Kasumi-1 (cell line): ENCODE measurements around the gene CENPV.

Experiments
- DNase-seq, 2 experiments: peaks; one replicate each; lab custom pipeline; 2025; lab: John Stamatoyannopoulos, UW

The CENPV gene

DNA sequence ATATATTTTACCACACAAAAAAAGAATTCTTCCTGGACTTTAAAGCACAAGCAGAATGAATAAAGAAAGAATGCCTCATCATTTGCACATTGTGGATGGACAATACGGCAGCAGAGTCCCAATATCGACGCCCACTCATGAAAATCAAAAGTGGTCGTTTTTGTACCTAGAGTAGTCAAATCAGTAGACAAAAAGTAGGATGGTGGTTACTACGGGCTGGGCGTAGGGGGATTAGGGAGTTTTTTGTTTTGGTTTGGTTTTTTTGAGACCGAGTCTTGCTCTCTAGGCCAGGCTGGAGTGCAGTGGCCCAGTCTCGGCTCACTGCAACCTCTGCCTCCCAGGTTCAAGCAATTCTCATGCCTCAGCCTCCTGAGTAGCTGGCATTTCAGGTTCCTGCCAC, 8.6 kb upstream of the CENPV start:
- no peak for DNase-seq

DNA sequence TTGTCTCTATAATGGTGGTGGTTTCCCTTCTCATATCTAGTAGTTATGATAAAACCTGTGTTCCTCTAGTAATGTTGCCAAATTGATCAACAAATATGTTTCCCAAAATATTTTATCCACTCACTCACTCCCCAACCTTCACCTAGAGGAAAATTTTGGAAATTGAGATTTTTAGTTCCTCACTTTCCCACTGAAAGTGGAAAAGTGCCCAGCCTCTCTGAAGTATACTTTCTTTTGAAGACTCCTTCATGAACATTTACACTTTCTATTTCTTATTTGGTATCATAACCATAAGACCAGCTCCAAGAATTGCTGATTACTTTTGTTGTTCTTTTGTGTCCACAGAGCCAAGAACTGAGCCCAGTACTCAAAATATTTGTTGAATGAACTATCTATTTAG, 5.1 kb upstream of the CENPV start:
- DNase-seq, result no peak

DNA sequence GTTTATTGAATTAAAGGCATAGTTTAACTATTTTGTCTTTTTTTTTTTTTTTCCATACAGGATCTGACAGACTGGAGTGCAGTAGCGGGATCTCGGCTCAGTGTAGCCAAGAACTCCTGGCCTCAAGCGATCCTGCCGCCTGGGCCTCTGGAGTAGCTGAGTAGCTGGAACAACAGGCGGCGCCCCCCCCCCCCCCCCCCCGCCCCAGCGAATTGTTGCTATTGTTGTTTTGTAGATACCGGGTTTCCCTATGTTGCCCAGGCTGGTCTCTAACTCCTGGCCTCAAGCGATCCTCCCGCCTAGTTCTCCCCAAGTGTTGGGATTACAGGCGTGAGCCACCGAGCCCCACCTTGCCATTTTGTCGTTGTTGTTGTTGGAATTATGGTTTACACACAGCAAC, 1.3 kb upstream of the CENPV start:
- DNase-seq, result no peak

DNA sequence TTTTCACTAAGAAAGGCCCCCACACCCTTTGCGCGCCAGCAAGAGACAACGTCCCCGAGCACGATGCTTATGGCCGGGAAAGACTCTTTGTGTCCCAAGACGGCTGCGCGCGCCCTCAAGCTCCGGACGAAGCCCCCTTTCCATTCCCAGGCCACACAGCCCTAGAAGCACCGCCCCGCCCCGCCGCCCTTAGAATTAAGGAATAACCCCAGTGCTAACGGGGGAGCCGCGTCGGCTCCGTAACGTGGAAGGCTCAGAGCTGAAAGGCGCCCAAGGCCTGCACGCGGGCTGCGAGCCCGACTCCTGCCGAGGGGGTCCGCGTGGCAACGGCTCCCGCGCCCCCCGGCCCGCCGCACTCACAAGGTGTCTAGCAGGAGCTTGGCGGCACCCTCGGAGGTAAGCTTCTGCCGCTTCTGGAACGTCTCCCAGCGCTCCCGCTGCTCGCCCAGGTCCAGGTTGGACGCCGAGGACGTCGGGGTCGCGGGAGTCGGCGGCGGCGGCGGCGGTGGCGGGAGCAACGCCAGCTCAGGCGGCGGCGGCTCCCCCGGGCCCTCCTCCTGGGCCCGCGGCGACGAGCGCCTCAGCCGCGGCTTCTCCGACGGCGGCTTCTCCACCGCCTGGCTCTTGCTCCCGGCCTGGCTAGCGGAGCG, 477 bp downstream of the CENPV start:
- DNase-seq, result peak in 1 of 2 experiments; percentile 5

GRCh38 chr17:16352303-16352666, 984 bp downstream of the CENPV start:
- peak in 1 of 2 experiments; percentile 5 for DNase-seq

DNA sequence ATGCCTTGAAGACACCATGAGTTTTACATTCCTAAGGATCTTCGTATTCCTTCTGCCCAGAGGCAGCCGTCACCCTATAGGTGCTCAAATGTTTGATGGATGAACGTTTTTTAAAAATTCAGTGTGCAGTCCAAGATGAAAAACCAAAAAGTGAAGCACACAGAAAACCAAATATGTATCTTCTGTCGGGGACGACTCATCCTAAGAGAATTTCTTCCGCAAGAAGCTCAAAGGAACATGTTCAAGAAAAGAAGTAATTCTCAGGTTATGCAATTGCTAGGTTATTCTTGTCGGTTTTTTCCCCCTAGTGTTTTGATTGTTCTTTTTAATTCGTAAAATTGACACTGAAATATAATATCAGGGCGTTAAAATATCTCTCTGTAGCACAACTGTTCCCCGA, 1.4 kb downstream of the CENPV start:
- DNase-seq, result no peak

DNA sequence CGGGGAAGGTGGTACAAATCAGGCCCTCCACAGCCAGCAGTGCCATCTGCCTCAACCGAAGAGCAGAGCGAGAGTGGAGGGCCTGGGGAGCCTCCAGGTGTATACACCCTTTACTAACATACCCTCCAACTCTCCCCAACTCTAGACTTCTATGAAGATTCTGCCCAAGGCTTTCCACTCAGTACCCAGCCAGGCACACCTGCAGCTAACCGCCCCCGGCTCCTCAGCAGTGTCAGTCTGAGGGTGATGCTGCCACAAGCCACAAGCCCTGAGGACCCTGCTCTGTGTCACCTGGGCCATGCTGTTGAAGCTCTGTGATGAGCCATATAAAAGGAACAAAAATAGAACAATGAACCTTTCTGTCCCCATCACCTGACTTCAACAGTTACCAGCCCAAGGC, 3.8 kb downstream of the CENPV start:
- DNase-seq, result no peak

DNA sequence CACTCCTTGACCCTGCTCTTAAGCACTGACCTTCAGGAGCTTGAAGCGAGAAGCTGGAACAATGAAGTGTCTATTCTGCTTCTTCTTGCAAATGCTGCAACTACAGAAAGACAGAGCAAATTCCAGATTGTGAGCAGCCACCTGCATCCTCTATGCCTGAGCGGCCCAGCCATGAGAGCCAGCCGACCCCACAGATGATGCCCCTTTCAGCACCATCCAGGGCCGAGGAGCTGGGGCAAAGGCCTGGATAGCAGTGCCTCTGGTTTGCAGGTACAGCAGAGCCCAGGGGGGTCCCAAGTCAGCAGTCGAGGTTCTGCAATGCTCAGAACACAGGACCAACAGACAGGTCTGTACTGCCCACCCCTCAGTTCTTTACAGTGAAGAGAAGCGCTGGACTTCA, 4.7 kb downstream of the CENPV start:
- DNase-seq, result no peak

DNA sequence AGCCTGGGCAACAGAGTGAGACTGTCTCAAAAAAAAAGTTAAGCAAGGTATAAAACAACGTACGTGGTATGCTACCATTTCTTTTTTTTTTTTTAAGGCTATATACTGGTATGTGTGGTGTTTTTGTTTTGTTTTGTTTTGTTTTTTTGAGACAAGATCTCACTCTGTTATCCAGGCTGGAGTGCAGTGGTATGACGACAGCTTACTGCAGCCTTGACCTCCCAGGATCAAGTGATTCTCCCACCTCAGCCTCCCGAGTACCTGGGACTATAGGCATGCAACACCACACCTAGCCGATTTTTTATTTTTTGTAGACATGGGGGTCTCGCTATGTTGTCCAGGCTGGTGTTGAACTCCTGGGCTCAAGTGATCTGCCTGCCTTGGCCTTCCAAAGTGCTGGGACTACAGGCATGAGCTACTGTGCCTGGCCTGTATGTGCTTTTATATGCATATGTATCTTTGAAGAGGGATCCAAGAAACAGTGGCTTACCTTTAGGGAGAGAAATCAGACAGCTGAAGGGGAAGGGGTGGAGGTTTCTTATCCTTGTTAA, 6.5 kb downstream of the CENPV start:
- no peak for DNase-seq

GRCh38 chr17:16345565-16345964, 7.7 kb downstream of the CENPV start:
- no peak for DNase-seq

DNA sequence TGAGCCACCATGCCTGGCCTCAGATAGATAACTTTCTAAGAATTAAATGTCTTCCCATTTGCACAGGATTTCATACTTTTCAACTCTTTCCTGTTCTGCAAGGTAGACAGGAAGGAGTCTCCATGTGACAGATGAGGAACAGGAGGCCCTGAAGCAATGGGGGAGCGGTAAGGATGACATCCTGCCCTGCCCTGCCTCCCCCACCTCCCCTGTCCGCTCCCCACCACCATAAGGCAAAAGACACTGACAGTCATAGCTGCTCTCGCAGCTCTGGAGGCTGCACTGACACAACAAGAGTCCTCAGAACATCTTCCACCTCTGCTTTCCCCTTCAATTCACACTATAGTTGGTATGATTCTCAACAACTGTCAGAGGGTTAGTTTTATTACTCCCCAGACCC, 9.7 kb downstream of the CENPV start:
- DNase-seq, result no peak

DNA sequence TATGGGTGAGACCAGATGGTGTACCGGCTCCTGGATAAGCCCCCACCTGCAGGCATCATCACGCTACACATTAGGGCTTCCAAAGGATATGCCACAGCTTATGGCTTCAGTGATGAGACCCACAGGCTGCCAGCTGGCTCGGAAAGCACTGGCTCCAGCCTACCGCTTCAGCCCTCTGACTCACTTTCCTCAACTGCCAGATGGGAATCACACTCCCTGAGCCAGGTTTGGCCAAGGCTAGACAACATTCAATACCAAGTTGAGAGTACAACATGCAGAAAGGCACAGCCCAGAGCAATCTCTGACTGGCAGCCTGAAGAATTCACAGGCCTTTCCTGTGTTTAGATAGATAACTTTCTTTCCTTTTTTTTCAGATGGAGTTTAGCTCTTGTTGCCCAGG, 10.3 kb downstream of the CENPV start:
- DNase-seq, result no peak

- no peak for DNase-seq
Measured at GRCh38 chr17:16339959-16340358, 13.3 kb downstream of the CENPV start.

DNA sequence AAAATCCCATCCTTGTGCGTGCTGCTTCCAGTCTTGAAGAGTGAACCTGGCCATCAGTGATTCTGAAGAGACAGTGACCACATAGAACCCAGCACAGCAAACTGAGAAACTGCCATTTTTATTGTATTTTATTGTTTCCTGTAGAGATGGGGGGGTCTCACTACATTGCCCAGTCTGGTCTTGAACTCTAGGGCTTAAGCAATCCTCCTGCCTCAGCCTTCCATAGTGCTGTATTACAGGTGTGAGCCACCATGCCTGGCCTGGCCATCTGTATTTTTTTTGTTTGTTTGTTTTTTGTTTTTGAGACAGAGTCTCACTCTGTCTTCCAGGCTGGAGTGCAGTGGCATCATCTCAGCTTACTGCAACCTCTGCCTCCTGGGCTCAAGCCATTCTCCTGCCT, 13.9 kb downstream of the CENPV start:
- DNase-seq, result no peak

DNA sequence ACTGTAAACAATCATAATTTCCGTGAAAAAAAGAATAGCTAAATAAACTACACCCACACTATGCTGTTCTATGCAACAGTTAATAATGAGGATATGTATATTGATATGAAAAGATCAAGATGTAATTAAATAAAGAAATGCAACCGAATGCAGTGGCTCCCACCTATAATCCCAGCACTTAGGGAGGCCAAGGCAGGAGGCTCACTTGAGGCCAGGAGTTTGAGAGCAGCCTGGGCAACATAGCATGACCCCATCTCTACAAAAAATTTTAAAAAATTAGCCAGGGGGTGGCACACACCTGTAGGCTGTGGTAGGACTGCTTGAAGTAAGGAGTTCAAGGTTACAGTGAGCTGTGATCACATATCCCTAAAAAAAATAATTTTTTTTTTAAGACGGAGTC, 14.9 kb downstream of the CENPV start:
- no peak for DNase-seq

- DNase-seq, result no peak
Measured at GRCh38 chr17:16329519-16330271, 23.6 kb downstream of the CENPV start.

GRCh38 chr17:16328997-16329396, 24.3 kb downstream of the CENPV start:
- DNase-seq, result no peak

DNA sequence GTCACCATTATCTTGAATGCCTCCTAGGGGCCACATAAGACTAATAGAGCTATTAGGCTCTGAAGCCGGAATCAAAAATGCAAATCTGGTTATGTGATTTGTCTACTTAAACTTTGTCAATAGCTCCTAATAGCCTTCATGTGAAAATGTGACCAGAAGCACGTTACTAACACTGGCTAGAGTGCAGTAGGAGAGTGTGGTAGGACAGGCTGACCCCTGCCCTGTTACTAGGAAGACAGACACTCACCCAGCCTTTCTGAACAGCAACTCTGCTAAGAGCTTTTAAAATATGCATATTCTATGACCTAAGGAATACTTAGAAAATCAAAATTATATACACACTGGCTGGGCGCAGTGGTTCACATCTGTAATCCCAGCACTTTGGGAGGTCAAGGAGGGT, 26.3 kb downstream of the CENPV start:
- no peak for DNase-seq

DNA sequence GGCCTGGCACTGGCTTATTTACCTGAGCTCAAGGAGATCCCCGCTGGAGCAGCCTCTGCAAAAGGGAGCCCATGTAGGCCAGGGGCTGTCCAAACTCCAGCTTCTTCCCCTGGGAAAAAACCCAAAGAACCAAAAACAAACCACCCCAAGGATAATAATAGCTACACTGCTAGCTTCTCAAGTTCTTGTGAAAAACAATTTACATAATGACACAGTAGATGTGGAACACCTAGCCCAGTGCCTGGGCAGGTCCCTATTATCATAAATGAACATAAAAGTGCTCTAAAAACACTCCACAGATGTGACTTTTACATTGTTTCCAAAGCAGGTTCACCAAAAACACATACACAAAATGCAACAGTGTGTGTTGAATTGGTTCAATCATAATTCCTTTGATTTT, 27.3 kb downstream of the CENPV start:
- DNase-seq, result no peak

- DNase-seq, result no peak
Measured at GRCh38 chr17:16322636-16323035, 30.6 kb downstream of the CENPV start.

- DNase-seq, result no peak
Measured at GRCh38 chr17:16319969-16320368, 33.3 kb downstream of the CENPV start.

DNA sequence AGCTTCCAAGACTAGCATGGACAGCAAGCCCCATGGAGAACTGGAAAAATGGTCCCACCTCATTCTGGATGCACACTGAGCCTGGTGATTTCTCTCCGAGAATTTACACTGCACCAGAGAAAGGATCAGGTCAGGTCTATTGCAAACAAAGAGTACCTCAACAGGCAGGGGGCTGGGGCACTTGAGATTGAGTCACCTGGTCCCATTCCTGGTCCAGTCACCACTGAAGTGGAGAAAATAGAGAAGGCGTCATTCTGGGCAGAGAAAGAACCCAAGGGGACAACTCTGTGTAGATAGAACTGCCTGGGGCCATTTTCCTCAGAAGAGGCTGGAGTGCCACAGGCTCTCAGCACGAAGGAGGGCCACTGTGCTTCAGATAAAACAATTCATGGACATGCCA, 38.4 kb downstream of the CENPV start:
- no peak for DNase-seq

GRCh38 chr17:16314189-16314588, 39.1 kb downstream of the CENPV start:
- DNase-seq, result no peak
